ENCODE data around the gene GDPD5. TPM values are rescaled to one million over a fixed set of nuclear protein-coding genes. Genes with fewer than 3 reads are reported as not detected.

The GDPD5 gene
- total and polyA plus RNA-seq, 9 of the 15 experiments (the other 6 are each of a cell fraction or from before 2014, with no cell fraction given), result 0.32 to 27.3 (median 8.0) TPM

DNA sequence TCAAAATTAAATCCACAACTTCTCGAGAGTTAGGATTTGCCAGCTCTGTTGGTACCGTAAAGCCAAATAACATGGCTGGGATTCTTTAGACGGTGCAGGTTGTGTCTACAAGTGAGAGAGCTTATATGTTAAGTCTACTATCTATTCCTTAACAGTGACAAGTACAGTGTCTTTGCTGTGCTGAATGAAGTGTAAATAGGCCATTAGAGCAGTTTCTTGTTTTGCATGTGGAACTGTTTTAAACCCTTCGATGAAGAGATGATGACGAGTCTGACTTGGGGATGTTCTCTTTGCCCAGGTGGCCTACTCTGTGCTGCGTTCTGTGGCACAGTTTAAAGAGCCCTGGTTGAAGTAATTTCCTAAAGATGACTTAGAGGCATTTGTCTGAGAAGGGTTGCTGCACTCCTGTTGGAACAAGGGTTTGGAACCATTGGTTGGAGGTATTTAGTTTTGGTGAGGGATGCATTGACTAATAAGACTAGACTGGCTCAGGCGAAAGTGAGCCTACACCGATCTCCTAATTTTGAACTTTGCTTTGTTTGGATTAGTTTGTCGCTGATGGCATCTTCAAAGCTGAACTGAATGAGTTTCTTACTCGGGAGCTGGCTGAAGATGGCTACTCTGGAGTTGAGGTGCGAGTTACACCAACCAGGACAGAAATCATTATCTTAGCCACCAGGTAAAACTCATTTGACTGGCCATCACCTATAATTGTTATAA, 125.4 kb downstream of the GDPD5 start (continued):
- peak in 1 of 3 experiments; percentile 58 for TF ChIP-seq YY1 (IDR thresholded peaks at IDR 0.05; ENCODE audit: borderline replicate concordance in 1 of 3, control insufficient read depth in 1 of 3, extremely low read depth in 1 of 3, insufficient read depth in 3 of 3, insufficient read length in 1 of 3, insufficient replicate concordance in 2 of 3, low read depth in 1 of 3, low read length in 2 of 3)
- no peak for TF ChIP-seq MEF2D (tag; conservative IDR thresholded peaks at IDR 0.05; ENCODE audit: low read depth)
- TF ChIP-seq ETV6 (IDR thresholded peaks at IDR 0.05; ENCODE audit: borderline replicate concordance in 1 of 2, low read depth in 2 of 2, low read length in 1 of 2), result no peak
- TF ChIP-seq ETV6 (CRISPR knock-in tag; IDR thresholded peaks at IDR 0.05; ENCODE audit: borderline replicate concordance), result no peak
- no peak for TF ChIP-seq EHMT2 (IDR thresholded peaks at IDR 0.05)
- no peak for TF ChIP-seq XRCC5 (IDR thresholded peaks at IDR 0.05; ENCODE audit: low read depth, low read length)
- no peak for TF ChIP-seq SOX6 (IDR thresholded peaks at IDR 0.05)
- TF ChIP-seq RBFOX2 (IDR thresholded peaks at IDR 0.05; ENCODE audit: low read depth, low read length), result peak; percentile 65; the same call in 1 of the 2 replicates
- peak; percentile 16 for TF ChIP-seq CHD1 (IDR thresholded peaks at IDR 0.05; ENCODE audit: low read length)
- TF ChIP-seq SIRT6 (IDR thresholded peaks at IDR 0.05; ENCODE audit: low read depth, low read length), result no peak
- no peak for TF ChIP-seq ESRRB (CRISPR knock-in tag; IDR thresholded peaks at IDR 0.05; ENCODE audit: borderline replicate concordance)
- no peak for TF ChIP-seq FOXP1 (CRISPR knock-in tag; IDR thresholded peaks at IDR 0.05)
- no peak for TF ChIP-seq SMAD4 (CRISPR knock-in tag; conservative IDR thresholded peaks at IDR 0.05)
- no peak for TF ChIP-seq ZC3H11A (IDR thresholded peaks at IDR 0.05; ENCODE audit: low read depth, low read length)
- TF ChIP-seq, protein P1, sequence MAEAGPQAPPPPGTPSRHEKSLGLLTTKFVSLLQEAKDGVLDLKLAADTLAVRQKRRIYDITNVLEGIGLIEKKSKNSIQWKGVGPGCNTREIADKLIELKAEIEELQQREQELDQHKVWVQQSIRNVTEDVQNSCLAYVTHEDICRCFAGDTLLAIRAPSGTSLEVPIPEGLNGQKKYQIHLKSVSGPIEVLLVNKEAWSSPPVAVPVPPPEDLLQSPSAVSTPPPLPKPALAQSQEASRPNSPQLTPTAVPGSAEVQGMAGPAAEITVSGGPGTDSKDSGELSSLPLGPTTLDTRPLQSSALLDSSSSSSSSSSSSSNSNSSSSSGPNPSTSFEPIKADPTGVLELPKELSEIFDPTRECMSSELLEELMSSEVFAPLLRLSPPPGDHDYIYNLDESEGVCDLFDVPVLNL (CRISPR knock-in tag; IDR thresholded peaks at IDR 0.05; ENCODE audit: low read depth), result no peak
- TF ChIP-seq RB1 (IDR thresholded peaks at IDR 0.05; ENCODE audit: low read depth), result 0 out of 2 replicates have a peak, but pooled peaks have one; percentile 31
- TF ChIP-seq BCL6 (CRISPR knock-in tag; IDR thresholded peaks at IDR 0.05), result no peak
- TF ChIP-seq, protein P2, sequence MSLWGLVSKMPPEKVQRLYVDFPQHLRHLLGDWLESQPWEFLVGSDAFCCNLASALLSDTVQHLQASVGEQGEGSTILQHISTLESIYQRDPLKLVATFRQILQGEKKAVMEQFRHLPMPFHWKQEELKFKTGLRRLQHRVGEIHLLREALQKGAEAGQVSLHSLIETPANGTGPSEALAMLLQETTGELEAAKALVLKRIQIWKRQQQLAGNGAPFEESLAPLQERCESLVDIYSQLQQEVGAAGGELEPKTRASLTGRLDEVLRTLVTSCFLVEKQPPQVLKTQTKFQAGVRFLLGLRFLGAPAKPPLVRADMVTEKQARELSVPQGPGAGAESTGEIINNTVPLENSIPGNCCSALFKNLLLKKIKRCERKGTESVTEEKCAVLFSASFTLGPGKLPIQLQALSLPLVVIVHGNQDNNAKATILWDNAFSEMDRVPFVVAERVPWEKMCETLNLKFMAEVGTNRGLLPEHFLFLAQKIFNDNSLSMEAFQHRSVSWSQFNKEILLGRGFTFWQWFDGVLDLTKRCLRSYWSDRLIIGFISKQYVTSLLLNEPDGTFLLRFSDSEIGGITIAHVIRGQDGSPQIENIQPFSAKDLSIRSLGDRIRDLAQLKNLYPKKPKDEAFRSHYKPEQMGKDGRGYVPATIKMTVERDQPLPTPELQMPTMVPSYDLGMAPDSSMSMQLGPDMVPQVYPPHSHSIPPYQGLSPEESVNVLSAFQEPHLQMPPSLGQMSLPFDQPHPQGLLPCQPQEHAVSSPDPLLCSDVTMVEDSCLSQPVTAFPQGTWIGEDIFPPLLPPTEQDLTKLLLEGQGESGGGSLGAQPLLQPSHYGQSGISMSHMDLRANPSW (CRISPR knock-in tag; IDR thresholded peaks at IDR 0.05), result no peak
- no peak for TF ChIP-seq ZBED1 (IDR thresholded peaks at IDR 0.05)
- TF ChIP-seq, protein P3, sequence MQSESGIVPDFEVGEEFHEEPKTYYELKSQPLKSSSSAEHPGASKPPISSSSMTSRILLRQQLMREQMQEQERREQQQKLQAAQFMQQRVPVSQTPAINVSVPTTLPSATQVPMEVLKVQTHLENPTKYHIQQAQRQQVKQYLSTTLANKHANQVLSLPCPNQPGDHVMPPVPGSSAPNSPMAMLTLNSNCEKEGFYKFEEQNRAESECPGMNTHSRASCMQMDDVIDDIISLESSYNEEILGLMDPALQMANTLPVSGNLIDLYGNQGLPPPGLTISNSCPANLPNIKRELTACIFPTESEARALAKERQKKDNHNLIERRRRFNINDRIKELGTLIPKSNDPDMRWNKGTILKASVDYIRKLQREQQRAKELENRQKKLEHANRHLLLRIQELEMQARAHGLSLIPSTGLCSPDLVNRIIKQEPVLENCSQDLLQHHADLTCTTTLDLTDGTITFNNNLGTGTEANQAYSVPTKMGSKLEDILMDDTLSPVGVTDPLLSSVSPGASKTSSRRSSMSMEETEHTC (IDR thresholded peaks at IDR 0.05), result no peak
